ENCODE results near the gene ATP6V1G1. TPM values are rescaled to one million over a fixed set of nuclear protein-coding genes. Genes with fewer than 3 reads are reported as not detected.

Gene ATP6V1G1
- total RNA-seq, 3 donors from 2014 or later = 55.3 to 74.5 (median 69.9) TPM

DNA sequence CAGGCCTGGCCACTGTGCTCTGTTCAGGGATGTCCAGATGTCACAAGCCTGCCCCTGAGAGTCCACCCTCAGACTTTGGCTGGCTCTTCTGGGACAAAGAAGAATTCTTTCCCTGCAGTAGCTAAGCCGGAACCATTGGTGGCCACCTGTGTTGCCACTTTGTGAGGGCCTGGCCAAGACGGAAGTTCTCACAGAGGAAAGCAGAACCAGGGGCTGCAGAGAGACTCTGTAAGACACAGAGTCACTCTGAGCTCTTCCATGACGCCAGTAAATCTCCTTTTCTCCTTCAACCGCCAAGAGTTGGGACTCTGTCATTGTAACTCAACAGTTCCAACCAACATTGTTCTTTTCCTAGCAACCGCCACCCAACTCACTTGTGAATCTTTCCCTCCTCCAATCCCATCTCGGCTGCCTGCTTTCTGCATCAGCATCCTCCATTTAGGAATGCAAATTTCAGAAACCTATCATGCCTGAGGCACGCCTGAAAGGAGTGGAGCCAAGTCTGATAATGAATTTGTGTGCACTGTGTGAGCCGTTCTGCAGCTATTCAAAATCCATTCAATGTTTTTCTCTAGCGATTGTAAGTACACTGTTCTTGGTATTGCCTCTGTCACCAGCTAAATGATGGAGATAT lies 37.8 kb upstream of the ATP6V1G1 start:
- no peak for ATAC-seq
- no peak for DNase-seq

DNA sequence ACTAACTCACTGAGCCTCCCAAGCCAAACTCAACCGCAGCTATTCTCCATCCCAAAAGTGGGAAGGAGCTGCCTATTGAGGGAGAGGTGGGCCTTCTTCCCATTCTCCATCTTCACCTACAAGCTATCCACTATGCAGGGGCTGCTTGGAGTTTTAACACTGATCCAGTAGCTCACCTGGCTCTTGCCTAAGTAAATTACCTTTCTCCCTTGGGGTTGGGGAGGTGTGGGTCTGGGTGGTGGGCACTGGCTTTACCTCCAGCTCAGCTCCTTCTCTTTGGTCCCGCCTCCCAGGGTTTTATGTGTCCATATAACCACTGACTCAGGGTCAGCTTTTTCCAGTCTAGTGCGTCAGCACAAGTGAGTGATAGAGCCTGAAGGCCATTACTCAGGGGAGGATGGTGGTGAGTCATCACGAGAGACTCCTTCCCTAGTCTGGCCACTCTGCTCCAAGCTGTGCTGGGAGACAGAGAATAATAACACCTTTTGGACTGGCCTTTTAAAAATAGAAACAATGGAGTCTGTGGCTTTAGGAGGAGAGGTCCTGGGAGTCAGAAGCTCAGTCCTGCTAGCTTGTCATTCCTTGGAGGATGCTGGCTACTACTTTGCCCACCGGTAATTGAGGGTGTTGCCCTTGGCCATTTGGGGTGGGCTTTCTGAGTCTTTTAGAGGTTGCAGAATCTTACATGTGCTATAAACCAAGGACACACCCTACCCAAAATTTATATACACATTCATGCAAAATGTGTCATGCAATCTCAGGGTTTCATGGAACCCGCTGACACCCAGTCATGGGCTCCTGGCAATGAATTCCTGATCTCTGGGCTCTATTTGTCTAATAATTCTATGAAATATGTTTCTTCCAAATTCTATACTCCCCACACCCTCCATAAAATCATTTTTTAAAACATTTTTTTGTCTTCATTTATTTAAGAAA lies 35.6 kb upstream of the ATP6V1G1 start:
- no peaks in the 10 kb centered on the region for H3K4me1 ChIP-seq (ENCODE audit: low read depth)
- H3K9me3 ChIP-seq = no peaks in the 10 kb centered on the region
- no peaks in the 10 kb centered on the region for H3K36me3 ChIP-seq (ENCODE audit: low read depth)
- H3K4me3 ChIP-seq = no peak overlapping the region
- intact Hi-C loops (cut with DNase I, micrococcal nuclease) = no loop called here
- ATAC-seq (peak; percentile 97), DNase-seq (peak in 1 of 3 donors; percentile 15)
- no peak for TF ChIP-seq CTCF (IDR thresholded peaks at IDR 0.05)

More for the DNA sequence above, 37.8 kb upstream of the ATP6V1G1 start:
- TF ChIP-seq CTCF (IDR thresholded peaks at IDR 0.05) = no peak
- Histone ChIP-seq H3K4me3 (no peak overlapping the region), H3K36me3 (ENCODE audit: low read depth) (no peaks in the 10 kb centered on the region), H3K4me1 (ENCODE audit: low read depth) (no peaks in the 10 kb centered on the region), H3K9me3 (no peaks in the 10 kb centered on the region)
- intact Hi-C loops (cut with DNase I, micrococcal nuclease) = no loop called here

DNA sequence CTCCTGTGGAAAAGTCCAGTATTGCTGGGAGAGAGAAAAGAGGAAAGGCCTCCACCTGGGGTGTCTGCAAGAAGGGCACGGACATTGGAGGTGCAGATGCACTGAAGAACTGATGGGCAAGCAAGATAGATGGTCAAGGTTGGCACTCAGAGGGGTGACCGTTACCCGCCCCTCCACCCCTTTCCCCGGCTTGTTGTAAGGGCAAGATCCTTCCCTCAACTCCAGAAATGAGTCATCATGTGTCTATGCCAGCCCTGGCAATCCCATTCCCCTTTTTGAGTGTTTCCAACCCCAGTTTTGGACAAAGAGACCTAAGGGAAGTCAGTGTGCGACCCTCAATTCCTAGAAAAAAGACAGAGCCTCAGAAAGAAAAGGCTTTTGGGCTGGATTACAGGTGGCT lies 34.9 kb upstream of the ATP6V1G1 start:
- H3K4me3 ChIP-seq = no peak overlapping the region
- intact Hi-C loops (cut with DNase I, micrococcal nuclease) = no loop called here
- H3K36me3 ChIP-seq (ENCODE audit: low read depth) = no peaks in the 10 kb centered on the region
- ATAC-seq = no peak
- H3K4me1 ChIP-seq (ENCODE audit: low read depth) = no peaks in the 10 kb centered on the region
- no peak for TF ChIP-seq CTCF (IDR thresholded peaks at IDR 0.05)
- DNase-seq = no peak
- no peaks in the 10 kb centered on the region for H3K9me3 ChIP-seq

GRCh38 chr9:114553202-114553601 lies 34.4 kb upstream of the ATP6V1G1 start:
- no peak for TF ChIP-seq CTCF (IDR thresholded peaks at IDR 0.05)
- Histone ChIP-seq H3K4me1 (ENCODE audit: low read depth) (no peaks in the 10 kb centered on the region), H3K4me3 (no peak overlapping the region), H3K36me3 (ENCODE audit: low read depth) (no peaks in the 10 kb centered on the region), H3K9me3 (no peaks in the 10 kb centered on the region)
- DNase-seq = no peak
- intact Hi-C loops (cut with DNase I, micrococcal nuclease) = no loop called here
- no peak for ATAC-seq

GRCh38 chr9:114555696-114556095 lies 31.9 kb upstream of the ATP6V1G1 start:
- Histone ChIP-seq H3K36me3 (ENCODE audit: low read depth) (no peaks in the 10 kb centered on the region), H3K9me3 (no peaks in the 10 kb centered on the region), H3K4me3 (no peak overlapping the region), H3K4me1 (ENCODE audit: low read depth) (no peaks in the 10 kb centered on the region)
- intact Hi-C loops (cut with DNase I, micrococcal nuclease) = no loop called here
- DNase-seq (no peak), ATAC-seq (no peak)
- TF ChIP-seq CTCF (IDR thresholded peaks at IDR 0.05) = no peak
